NAMALWA (cell line): ENCODE results near the gene DEFB131B.
A peak's percentile ranks its signal among the peaks of the same experiment; 100 is the strongest.
"Not testable (repeated sequence)": the region's sequence is repeated elsewhere in the genome, so short reads cannot be mapped to it uniquely, and the experiment has no call there.

Experiments
- DNase-seq: peaks from one replicate; pipeline ENCODE4 v3.0.0-alpha.2; 2015; ENCODE audit warnings: low spot score

DEFB131B gene

GRCh38 chr11:71911321-71911985 lies 33.2 kb downstream of the DEFB131B start:
- not testable (repeated sequence) for DNase-seq

- not testable (repeated sequence) for DNase-seq
Measured at GRCh38 chr11:71911986-71912340, 33.7 kb downstream of the DEFB131B start.

- no peak for DNase-seq
Measured at GRCh38 chr11:71913756-71914526, 35.7 kb downstream of the DEFB131B start.

GRCh38 chr11:71914617-71915189 lies 36.5 kb downstream of the DEFB131B start:
- no peak for DNase-seq

GRCh38 chr11:71917646-71918140 lies 39.4 kb downstream of the DEFB131B start:
- no peak for DNase-seq

GRCh38 chr11:71927820-71928736 lies 49.8 kb downstream of the DEFB131B start, which contains the start of gene XNDC1N:
Gene XNDC1N, minus strand, starts transcription at chr11:71928594. Its CDS starts 5,241 bp downstream, at chr11:71923353.
- peak; percentile 94 for DNase-seq

- DNase-seq = peak; percentile 98
Measured at GRCh38 chr11:71928737-71929443, 50.6 kb downstream of the DEFB131B start, which contains the start of gene RNF121. Gene RNF121, plus strand, starts transcription at chr11:71929046. Its CDS starts 16 bp downstream, at chr11:71929062.

GRCh38 chr11:71929491-71929890 lies 51.2 kb downstream of the DEFB131B start:
- DNase-seq = peak; percentile 11

- DNase-seq = peak; percentile 14
Measured at GRCh38 chr11:71930556-71931244, 52.4 kb downstream of the DEFB131B start.

GRCh38 chr11:71931245-71931602 lies 53.0 kb downstream of the DEFB131B start:
- no peak for DNase-seq

GRCh38 chr11:71933141-71933933 lies 55.1 kb downstream of the DEFB131B start:
- no peak for DNase-seq
